Fibroblast of villous mesenchyme (primary cell): ENCODE results near the gene FOXRED2. TPM values are rescaled to one million over a fixed set of nuclear protein-coding genes. Genes with fewer than 3 reads are reported as not detected.
A peak's percentile ranks its signal among the peaks of the same experiment; 100 is the strongest.

Source experiments
- DNase-seq: peaks from one replicate; pipeline ENCODE4 v3.0.0-alpha.2; 2010; ENCODE audit warnings: low read depth
- H3K4me3 ChIP-seq: 2 replicates; pipeline ENCODE4 v1.5.1; 2011; ENCODE audit warnings: low read depth, mild to moderate bottlenecking, low read length
- CTCF ChIP-seq: IDR thresholded peaks from 2 replicates; pipeline ENCODE4 v1.5.1; 2012; ENCODE audit warnings: low read depth, mild to moderate bottlenecking, low read length; ENCODE audit not compliant: insufficient read depth
- total RNA-seq: library from RNA; depleted of rRNA; stranded (reverse); fragments of >200 nt; gene quantifications from 2 replicates; pipeline ENCODE4 v1.2.3, GENCODE V29; 2012

FOXRED2 gene
- total RNA-seq, 1 donor: 10.4 TPM

DNA sequence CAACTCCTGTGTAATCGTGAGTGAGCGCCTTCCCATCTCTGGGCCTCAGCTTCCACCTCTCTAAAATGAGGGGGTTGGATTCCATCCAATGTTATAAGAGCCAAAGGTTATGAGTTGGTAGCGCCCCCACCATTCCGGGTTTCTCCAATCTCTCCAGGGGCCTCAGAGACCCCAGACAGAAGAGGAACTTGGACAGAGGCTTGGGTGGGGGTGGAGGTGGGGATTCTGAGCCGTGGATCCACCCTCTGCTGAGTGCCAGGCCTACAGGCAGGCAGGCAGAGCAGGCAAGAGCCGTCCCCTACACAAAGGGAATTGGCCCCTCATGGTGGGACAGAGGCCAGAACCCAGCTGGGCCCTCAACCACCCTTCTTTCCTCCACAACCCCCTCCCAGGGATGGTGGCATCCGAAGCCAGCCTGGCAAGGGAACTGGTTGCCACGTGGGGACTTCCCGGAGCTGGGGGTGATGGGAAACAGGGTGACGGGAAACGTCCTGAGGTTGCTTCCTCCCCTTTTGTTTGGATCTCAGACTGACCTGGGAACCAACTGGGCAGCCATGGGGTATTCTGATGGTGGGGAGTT, 57.2 kb downstream of the FOXRED2 start:
- no peak overlapping the region for H3K4me3 ChIP-seq
- TF ChIP-seq CTCF: no peak
- no peak for DNase-seq

DNA sequence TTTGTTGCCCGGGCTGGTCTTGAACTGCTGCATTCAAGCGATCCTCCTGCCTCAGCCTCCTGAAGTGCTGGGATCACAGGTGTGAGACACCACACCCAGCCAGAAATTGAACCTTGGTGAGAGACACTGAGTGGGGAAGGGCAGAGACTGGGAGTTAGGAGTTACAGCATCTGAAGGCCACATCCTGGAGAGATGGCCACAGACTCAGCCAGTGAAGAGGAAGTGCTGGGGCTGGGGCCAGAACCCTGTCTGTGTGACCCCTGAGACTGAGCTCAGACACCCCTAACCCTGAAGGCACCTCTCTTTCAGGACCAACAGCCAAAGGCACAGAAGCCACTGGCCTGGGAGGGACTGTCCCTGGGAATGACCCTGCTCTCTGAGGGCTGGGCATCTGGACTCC, 59.2 kb downstream of the FOXRED2 start:
- no peak for DNase-seq
- no peak for TF ChIP-seq CTCF
- H3K4me3 ChIP-seq: no peak overlapping the region

DNA sequence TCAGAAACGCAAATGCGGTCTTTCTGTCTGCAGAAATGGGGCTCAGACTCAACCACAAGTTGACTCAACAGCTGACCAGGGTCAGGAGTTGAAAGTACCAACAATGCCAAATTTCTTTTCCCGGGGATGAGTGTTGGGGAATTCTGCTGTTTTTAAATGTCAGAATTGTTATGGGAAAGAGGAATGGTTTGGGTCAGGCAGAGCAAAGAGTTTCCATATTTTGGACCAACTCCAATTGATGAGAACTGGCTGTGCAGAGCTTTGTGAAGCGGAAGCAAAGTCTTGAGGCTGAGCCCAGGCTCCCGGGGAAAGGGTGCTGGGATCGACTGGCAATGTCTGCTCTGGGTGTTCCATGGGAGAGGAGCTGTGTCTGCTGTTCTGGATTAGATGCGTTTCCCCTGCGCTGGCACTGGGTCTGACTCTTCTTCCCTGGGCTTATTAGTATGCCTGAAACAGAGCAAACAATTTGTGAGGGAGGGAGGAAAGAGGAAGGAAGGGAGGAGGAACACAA, 61.6 kb downstream of the FOXRED2 start:
- no peak overlapping the region for H3K4me3 ChIP-seq
- peak; percentile 98 for DNase-seq
- no peak for TF ChIP-seq CTCF

- DNase-seq: peak; percentile 53
- H3K4me3 ChIP-seq: no peak overlapping the region
- no peak for TF ChIP-seq CTCF
These were observed 63.6 kb downstream of the FOXRED2 start for GRCh38 chr22:36443198-36443770.

DNA sequence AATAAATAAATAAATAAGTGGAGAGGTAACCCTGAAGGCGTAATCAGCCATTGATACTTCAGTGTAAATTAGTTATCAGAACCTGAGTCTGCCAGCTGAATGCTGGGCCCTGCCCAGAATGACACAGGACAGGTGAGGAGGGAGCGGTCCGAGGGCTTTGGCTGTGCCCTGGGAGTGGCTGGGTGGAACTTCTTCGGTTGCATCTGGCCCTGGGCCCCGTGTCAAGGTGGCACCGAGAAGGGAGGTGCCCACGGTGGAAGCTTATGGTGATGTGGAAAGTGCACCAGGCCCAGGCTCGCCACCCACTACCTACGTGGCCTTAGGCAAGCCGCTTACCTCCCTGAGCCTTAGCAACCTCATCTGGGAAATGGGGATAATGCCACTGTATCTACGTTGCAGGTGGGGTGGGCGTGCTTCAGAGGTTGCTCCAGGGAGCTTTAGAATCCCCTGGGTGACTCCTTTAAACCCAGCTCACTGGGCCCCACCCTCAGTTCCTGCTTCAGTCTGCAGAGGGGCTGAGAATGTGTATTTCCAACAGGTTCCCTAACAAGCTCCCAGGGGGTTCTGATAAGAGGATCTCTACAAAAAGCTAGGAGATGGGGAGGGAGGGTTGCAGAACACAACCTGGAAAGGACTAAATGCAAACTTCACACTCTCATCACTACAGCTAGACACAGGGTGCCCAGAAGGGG, 64.2 kb downstream of the FOXRED2 start:
- H3K4me3 ChIP-seq: no peak overlapping the region
- no peak for DNase-seq
- TF ChIP-seq CTCF: no peak

- no peak overlapping the region for H3K4me3 ChIP-seq
- no peak for DNase-seq
- no peak for TF ChIP-seq CTCF
These were observed 66.3 kb downstream of the FOXRED2 start for GRCh38 chr22:36440429-36441002.
